OCI-LY3 (cell line): Measurements from ENCODE around the gene CD200R1L.

Experiments
- H2AFZ ChIP-seq: fragments of 200-600, 300-600 bp; shearing (Covaris generic); 2 replicates; pipeline ENCODE4 v1.6.0; 2014; ENCODE audit warnings: antibody characterized with exemption, low read depth, low read length
- H3K27ac ChIP-seq: fragments of 200-600, 300-600 bp; sonication (generic); 2 replicates; pipeline ENCODE4 v1.5.1; 2014; ENCODE audit warnings: mild to moderate bottlenecking, low read length, moderate library complexity, mixed read lengths
- H3K27me3 ChIP-seq: fragments of 200-600, 300-600 bp; sonication (generic); 2 replicates; pipeline ENCODE4 v1.6.1; 2014; ENCODE audit warnings: low read depth, low read length, mixed read lengths
- H3K36me3 ChIP-seq: fragments of 200-600, 300-600 bp; sonication (generic); replicated peaks from 2 replicates; pipeline ENCODE3; 2014; ENCODE audit warnings: low read depth, low read length, mixed read lengths
- H3K4me1 ChIP-seq: fragments of 300-600, 200-600 bp; sonication (generic); 2 replicates; pipeline ENCODE4 v1.6.1; 2014; ENCODE audit warnings: low read length, mixed read lengths
- H3K4me2 ChIP-seq: fragments of 200-600, 300-600 bp; sonication (generic); 2 replicates; pipeline ENCODE4 v1.6.1; 2014; ENCODE audit warnings: low read length, mixed read lengths
- H3K4me3 ChIP-seq: fragments of 300-600, 200-600 bp; sonication (generic); 2 replicates; pipeline ENCODE4 v1.5.1; 2014; ENCODE audit warnings: antibody characterized with exemption, mild to moderate bottlenecking, low read length, moderate library complexity
- H3K79me2 ChIP-seq: fragments of 300-600, 200-600 bp; shearing (Covaris generic); 2 replicates; pipeline ENCODE4 v1.6.1; 2014; ENCODE audit warnings: mild to moderate bottlenecking, low read length, mixed read lengths
- H3K9ac ChIP-seq: fragments of 300-600, 200-600 bp; shearing (Covaris generic); 2 replicates; pipeline ENCODE4 v1.6.0; 2014; ENCODE audit warnings: mild to moderate bottlenecking, low read length, moderate library complexity
- H3K9me3 ChIP-seq: fragments of 200-600, 300-600 bp; shearing (Covaris generic); 2 replicates; pipeline ENCODE4 v1.6.1; 2014; ENCODE audit warnings: low read length, mixed read lengths; ENCODE audit not compliant: insufficient read depth
- H4K20me1 ChIP-seq: fragments of 200-600, 300-600 bp; sonication (generic); 2 replicates; pipeline ENCODE4 v1.6.1; 2016; ENCODE audit warnings: low read length, mixed read lengths; ENCODE audit not compliant: insufficient read depth
- EZH2phosphoT487 ChIP-seq: fragments of 200-600 bp; shearing (Covaris generic); IDR thresholded peaks from 2 replicates; pipeline ENCODE4 v1.6.1; 2018; ENCODE audit warnings: antibody characterized with exemption, mixed run types, low read depth
- TF ChIP-seq, protein P1 (sequence below): fragments of 200-600, 300-600 bp; sonication (generic); IDR thresholded peaks from 2 replicates; pipeline ENCODE4 v1.5.1; 2014; ENCODE audit warnings: antibody characterized with exemption, low read length, low read depth

CD200R1L gene

DNA sequence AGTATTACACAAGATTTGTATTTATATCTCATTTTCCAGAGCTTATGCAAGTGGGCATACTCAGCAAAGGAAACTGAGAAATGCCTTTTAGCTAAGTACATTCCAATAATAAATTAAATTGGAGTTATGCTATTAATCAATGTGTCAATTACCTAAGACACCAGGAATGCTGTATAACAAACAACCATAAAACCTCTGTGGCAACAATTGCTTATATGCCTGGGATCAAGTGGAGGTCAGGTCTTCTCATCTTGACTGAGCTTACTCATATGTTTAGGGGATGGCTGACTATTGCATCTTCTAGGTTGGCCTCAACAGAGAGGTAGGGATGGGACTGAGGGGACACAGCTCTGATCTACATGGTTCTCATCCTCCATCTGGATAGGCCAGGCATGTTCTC lies 30.7 kb downstream of the CD200R1L start:
- Histone ChIP-seq H3K4me3 (no peak overlapping the region), H3K27me3 (no peaks in the 10 kb centered on the region), H3K9me3 (peaks cover 20% of the 10 kb centered on the region; the same call in 1 of the 2 replicates), H3K79me2 (no peaks in the 10 kb centered on the region), H3K4me2 (no peak overlapping the region), H2AFZ (no peak overlapping the region), H3K27ac (no peak overlapping the region), H3K9ac (no peak overlapping the region), H4K20me1 (no peaks in the 10 kb centered on the region), H3K36me3 (peaks cover 32% of the 10 kb centered on the region), H3K4me1 (peaks cover 59% of the 10 kb centered on the region)
- no peak for TF ChIP-seq EZH2phosphoT487
- TF ChIP-seq, protein P1, sequence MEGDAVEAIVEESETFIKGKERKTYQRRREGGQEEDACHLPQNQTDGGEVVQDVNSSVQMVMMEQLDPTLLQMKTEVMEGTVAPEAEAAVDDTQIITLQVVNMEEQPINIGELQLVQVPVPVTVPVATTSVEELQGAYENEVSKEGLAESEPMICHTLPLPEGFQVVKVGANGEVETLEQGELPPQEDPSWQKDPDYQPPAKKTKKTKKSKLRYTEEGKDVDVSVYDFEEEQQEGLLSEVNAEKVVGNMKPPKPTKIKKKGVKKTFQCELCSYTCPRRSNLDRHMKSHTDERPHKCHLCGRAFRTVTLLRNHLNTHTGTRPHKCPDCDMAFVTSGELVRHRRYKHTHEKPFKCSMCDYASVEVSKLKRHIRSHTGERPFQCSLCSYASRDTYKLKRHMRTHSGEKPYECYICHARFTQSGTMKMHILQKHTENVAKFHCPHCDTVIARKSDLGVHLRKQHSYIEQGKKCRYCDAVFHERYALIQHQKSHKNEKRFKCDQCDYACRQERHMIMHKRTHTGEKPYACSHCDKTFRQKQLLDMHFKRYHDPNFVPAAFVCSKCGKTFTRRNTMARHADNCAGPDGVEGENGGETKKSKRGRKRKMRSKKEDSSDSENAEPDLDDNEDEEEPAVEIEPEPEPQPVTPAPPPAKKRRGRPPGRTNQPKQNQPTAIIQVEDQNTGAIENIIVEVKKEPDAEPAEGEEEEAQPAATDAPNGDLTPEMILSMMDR: no peak

GRCh38 chr3:112814266-112814665 lies 32.4 kb downstream of the CD200R1L start:
- no peak for TF ChIP-seq EZH2phosphoT487
- TF ChIP-seq, protein P1: peak; percentile 57
- peak overlapping the region; percentile 93 for H3K27ac ChIP-seq
- H3K4me1 ChIP-seq: peaks cover 55% of the 10 kb centered on the region
- H3K79me2 ChIP-seq: no peaks in the 10 kb centered on the region
- peaks cover 28% of the 10 kb centered on the region for H3K36me3 ChIP-seq
- no peak overlapping the region for H2AFZ ChIP-seq
- peak overlapping the region; percentile 65 for H3K4me2 ChIP-seq
- H3K9ac ChIP-seq: peak overlapping the region; percentile 60
- no peaks in the 10 kb centered on the region for H4K20me1 ChIP-seq
- H3K4me3 ChIP-seq: peak overlapping the region; percentile 43
- H3K9me3 ChIP-seq: peaks cover 20% of the 10 kb centered on the region; the same call in 1 of the 2 replicates
- H3K27me3 ChIP-seq: no peaks in the 10 kb centered on the region

- Histone ChIP-seq H3K4me3 (peak overlapping the region; percentile 43), H3K9ac (peak overlapping the region; percentile 60; the same call in 1 of the 2 replicates)
Observed at GRCh38 chr3:112813723-112814171, 32.9 kb downstream of the CD200R1L start.

DNA sequence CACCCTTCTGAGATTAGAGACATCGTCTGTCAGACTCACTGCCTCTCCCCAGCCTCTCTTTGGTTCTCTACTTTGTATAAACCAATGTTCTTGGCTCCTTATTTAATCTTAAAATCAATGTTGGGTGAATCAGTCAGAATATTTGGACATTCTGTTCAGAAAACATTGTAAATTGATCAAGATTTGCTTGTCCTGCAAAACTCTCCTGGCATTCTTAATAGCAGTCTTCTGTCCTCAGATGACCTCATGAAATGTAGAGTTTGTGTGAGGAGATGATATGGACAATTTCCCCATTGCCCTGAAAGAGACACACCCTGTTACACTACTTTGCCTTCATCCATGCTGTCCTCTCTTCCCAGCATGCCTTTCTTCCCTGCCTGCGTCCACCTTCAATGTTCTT lies 33.6 kb downstream of the CD200R1L start:
- Histone ChIP-seq H2AFZ (no peak overlapping the region), H4K20me1 (no peaks in the 10 kb centered on the region), H3K4me3 (no peak overlapping the region), H3K4me1 (peaks cover 42% of the 10 kb centered on the region), H3K9ac (peak overlapping the region; percentile 55; the same call in 1 of the 2 replicates), H3K9me3 (peaks cover 13% of the 10 kb centered on the region; the same call in 1 of the 2 replicates), H3K27ac (peak overlapping the region; percentile 93), H3K79me2 (no peaks in the 10 kb centered on the region), H3K27me3 (no peaks in the 10 kb centered on the region), H3K36me3 (peaks cover 18% of the 10 kb centered on the region), H3K4me2 (peak overlapping the region; percentile 65; the same call in 1 of the 2 replicates)
- no peak for TF ChIP-seq EZH2phosphoT487
- TF ChIP-seq, protein P1: no peak

More at GRCh38 chr3:112813723-112814171, 32.9 kb downstream of the CD200R1L start:
- Histone ChIP-seq H3K9me3 (peaks cover 18% of the 10 kb centered on the region; the same call in 1 of the 2 replicates), H3K4me1 (peaks cover 50% of the 10 kb centered on the region), H3K36me3 (peaks cover 24% of the 10 kb centered on the region), H3K27me3 (no peaks in the 10 kb centered on the region), H3K4me2 (peak overlapping the region; percentile 65), H2AFZ (no peak overlapping the region), H4K20me1 (no peaks in the 10 kb centered on the region), H3K79me2 (no peaks in the 10 kb centered on the region), H3K27ac (peak overlapping the region; percentile 93)
- TF ChIP-seq, protein P1: peak; percentile 45
- no peak for TF ChIP-seq EZH2phosphoT487
